ENCODE data around the gene PPM1H.

PPM1H gene

DNA sequence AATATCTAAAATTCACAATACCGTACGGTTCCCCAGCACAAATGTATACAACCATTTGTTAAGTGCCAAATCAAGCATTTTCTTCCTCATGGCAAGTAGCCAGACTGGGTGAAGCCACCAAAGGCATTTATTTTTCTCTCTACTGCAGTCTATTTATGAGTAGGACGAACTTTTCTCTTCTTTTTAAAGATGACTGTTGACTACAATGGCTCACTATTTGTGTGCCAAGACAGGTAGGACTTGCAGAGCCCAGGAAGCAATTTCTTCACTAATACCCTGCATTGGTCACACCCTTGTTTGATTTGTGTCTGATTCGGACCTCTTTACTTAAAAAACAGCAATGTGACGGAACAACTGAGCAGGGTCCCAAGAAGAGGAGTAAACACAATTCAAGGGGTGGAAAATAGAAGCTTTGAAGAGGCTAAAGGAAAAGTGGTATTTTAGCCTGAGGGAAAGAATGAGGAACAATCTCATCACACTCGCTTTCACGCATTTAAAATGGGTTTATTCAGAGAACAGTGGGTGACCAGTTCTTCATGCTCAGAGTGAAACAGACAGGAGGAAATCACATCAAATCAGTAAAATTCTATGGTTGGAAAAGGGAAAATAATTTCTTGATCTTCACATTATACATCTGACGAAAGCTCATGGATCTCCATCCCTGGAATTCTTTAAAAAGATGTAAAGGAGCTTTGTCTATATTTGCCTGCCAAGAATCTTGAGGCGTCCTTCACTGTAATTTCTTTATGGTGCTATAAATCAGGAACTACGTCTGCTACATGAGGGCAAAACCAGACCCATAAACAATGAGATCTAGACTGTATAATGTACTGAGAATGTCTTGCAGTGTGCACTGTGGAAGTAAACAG lies 183.8 kb downstream of the PPM1H start:
- TF ChIP-seq, protein P1, sequence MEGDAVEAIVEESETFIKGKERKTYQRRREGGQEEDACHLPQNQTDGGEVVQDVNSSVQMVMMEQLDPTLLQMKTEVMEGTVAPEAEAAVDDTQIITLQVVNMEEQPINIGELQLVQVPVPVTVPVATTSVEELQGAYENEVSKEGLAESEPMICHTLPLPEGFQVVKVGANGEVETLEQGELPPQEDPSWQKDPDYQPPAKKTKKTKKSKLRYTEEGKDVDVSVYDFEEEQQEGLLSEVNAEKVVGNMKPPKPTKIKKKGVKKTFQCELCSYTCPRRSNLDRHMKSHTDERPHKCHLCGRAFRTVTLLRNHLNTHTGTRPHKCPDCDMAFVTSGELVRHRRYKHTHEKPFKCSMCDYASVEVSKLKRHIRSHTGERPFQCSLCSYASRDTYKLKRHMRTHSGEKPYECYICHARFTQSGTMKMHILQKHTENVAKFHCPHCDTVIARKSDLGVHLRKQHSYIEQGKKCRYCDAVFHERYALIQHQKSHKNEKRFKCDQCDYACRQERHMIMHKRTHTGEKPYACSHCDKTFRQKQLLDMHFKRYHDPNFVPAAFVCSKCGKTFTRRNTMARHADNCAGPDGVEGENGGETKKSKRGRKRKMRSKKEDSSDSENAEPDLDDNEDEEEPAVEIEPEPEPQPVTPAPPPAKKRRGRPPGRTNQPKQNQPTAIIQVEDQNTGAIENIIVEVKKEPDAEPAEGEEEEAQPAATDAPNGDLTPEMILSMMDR (conservative IDR thresholded peaks at IDR 0.05; ENCODE audit: low read depth), result no peak
- no peak overlapping the region for H3K27ac ChIP-seq
- CTCF ChIA-PET, result interaction anchor here (0.6 kb wide), 1 partner anchor 12 kb away, joined by 3 read pairs; no protein-coding TSS in a partner anchor
- DNase-seq (ENCODE audit: low spot score), result no peak
- POLR2A ChIA-PET (ENCODE audit: low non-redundant PET), result no interaction called here

- ChIA-PET CTCF (no interaction called here), POLR2A (ENCODE audit: low non-redundant PET) (no interaction called here)
- H3K27ac ChIP-seq, result no peak overlapping the region
- TF ChIP-seq, protein P1 (conservative IDR thresholded peaks at IDR 0.05; ENCODE audit: low read depth), result no peak
- DNase-seq (ENCODE audit: low spot score), result no peak
Observed at GRCh38 chr12:62749586-62749985, 185.4 kb downstream of the PPM1H start.

- H3K27ac ChIP-seq, result no peak overlapping the region
- POLR2A ChIA-PET (ENCODE audit: low non-redundant PET), result no interaction called here
- TF ChIP-seq, protein P1 (conservative IDR thresholded peaks at IDR 0.05; ENCODE audit: low read depth), result no peak
- no peak for DNase-seq (ENCODE audit: low spot score)
- CTCF ChIA-PET, result no interaction called here
Observed at GRCh38 chr12:62748941-62749468, 185.9 kb downstream of the PPM1H start.

- POLR2A ChIA-PET (ENCODE audit: low non-redundant PET), result no interaction called here
- no peak for DNase-seq (ENCODE audit: low spot score)
- TF ChIP-seq, protein P1 (conservative IDR thresholded peaks at IDR 0.05; ENCODE audit: low read depth), result no peak
Observed at GRCh38 chr12:62744551-62744950, 190.4 kb downstream of the PPM1H start.

GRCh38 chr12:62739266-62740015 lies 195.5 kb downstream of the PPM1H start:
- no peak for DNase-seq (ENCODE audit: low spot score)
- ChIA-PET POLR2A (ENCODE audit: low non-redundant PET) (no interaction called here), CTCF (interaction anchor here (0.6 to 0.9 kb wide), 2 partner anchors 12 to 165 kb away, joined by 3 to 4 read pairs; no protein-coding TSS in a partner anchor)
- TF ChIP-seq, protein P1 (conservative IDR thresholded peaks at IDR 0.05; ENCODE audit: low read depth), result no peak
- no peak overlapping the region for H3K27ac ChIP-seq

More at GRCh38 chr12:62744551-62744950, 190.4 kb downstream of the PPM1H start:
- no peak overlapping the region for H3K27ac ChIP-seq
- CTCF ChIA-PET, result interaction anchor here (0.8 kb wide), 1 partner anchor 29 kb away, joined by 3 read pairs; no protein-coding TSS in a partner anchor

DNA sequence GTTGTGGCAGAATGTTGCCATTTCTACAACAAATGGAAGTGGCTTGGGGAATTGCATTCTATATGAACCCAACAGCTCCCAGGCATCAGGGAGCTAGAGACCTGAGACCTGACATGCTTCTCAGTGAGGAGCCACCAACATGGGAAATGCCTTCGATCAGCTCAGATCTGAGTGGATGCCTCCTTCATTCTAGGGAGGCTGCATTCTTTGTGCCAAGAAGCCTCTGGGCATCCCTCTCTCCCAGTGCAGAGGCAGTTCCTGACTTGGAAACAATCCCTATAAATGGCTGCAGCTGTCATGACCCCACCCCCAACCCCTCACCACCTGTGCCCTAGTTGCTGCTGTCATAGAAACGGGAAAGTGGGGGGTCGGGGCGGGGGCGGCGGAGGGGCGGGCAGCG lies 196.3 kb downstream of the PPM1H start:
- CTCF ChIA-PET, result no interaction called here

More for the DNA sequence above, 196.3 kb downstream of the PPM1H start:
- POLR2A ChIA-PET (ENCODE audit: low non-redundant PET), result interaction anchor here (0.5 kb wide), 1 partner anchor 36 kb away, joined by 4 read pairs; no protein-coding TSS in a partner anchor
- no peak overlapping the region for H3K27ac ChIP-seq
- TF ChIP-seq, protein P1 (conservative IDR thresholded peaks at IDR 0.05; ENCODE audit: low read depth), result no peak
- no peak for DNase-seq (ENCODE audit: low spot score)

Measured in RWPE1 (cell line).